ENCODE results near the gene LRRC63.
A peak's percentile ranks its signal among the peaks of the same experiment; 100 is the strongest.
"Not testable (repeated sequence)": the region's sequence is repeated elsewhere in the genome, so short reads cannot be mapped to it uniquely, and the experiment has no call there.

The LRRC63 gene

GRCh38 chr13:46181840-46182490, 29.8 kb upstream of the LRRC63 start, which contains the start of gene LCP1:
LCP1 (minus strand) TSS chr13:46182177; CDS start chr13:46159662, 22,515 bp downstream.
- DNase-seq (ENCODE audit: low read depth), result no peak

GRCh38 chr13:46182491-46182877, 29.2 kb upstream of the LRRC63 start:
- DNase-seq (ENCODE audit: low read depth), result no peak

GRCh38 chr13:46183018-46183946, 28.4 kb upstream of the LRRC63 start:
- DNase-seq (ENCODE audit: low read depth), result no peak

GRCh38 chr13:46184277-46184699, 27.4 kb upstream of the LRRC63 start:
- DNase-seq (ENCODE audit: low read depth), result peak; percentile 37

GRCh38 chr13:46185634-46186033, 26.1 kb upstream of the LRRC63 start:
- DNase-seq (ENCODE audit: low read depth), result no peak

GRCh38 chr13:46192412-46192811, 19.3 kb upstream of the LRRC63 start:
- DNase-seq (ENCODE audit: low read depth), result no peak

GRCh38 chr13:46195016-46195415, 16.7 kb upstream of the LRRC63 start:
- no peak for DNase-seq (ENCODE audit: low read depth)

GRCh38 chr13:46197299-46198048, 14.3 kb upstream of the LRRC63 start:
- DNase-seq (ENCODE audit: low read depth), result no peak

GRCh38 chr13:46198696-46199193, 13.0 kb upstream of the LRRC63 start:
- DNase-seq (ENCODE audit: low read depth), result no peak

GRCh38 chr13:46202188-46202795, 9.4 kb upstream of the LRRC63 start:
- DNase-seq (ENCODE audit: low read depth), result no peak

- no peak for DNase-seq (ENCODE audit: low read depth)
Observed at GRCh38 chr13:46202966-46203365, 8.8 kb upstream of the LRRC63 start.

GRCh38 chr13:46206143-46206542, 5.6 kb upstream of the LRRC63 start:
- DNase-seq (ENCODE audit: low read depth), result no peak

- DNase-seq (ENCODE audit: low read depth), result no peak
Observed at GRCh38 chr13:46207828-46208227, 3.9 kb upstream of the LRRC63 start.

- no peak for DNase-seq (ENCODE audit: low read depth)
Observed at GRCh38 chr13:46210362-46211083, 1.2 kb upstream of the LRRC63 start.

GRCh38 chr13:46211116-46211482, 629 bp upstream of the LRRC63 start:
- DNase-seq (ENCODE audit: low read depth), result no peak

GRCh38 chr13:46213242-46213641, 1.5 kb downstream of the LRRC63 start:
- no peak for DNase-seq (ENCODE audit: low read depth)

- not testable (repeated sequence) for DNase-seq (ENCODE audit: low read depth)
Observed at GRCh38 chr13:46214741-46215140, 3.0 kb downstream of the LRRC63 start.

- DNase-seq (ENCODE audit: low read depth), result not testable (repeated sequence)
Observed at GRCh38 chr13:46220234-46220633, 8.5 kb downstream of the LRRC63 start.

GRCh38 chr13:46229251-46229650, 17.5 kb downstream of the LRRC63 start:
- no peak for DNase-seq (ENCODE audit: low read depth)

- DNase-seq (ENCODE audit: low read depth), result no peak
Observed at GRCh38 chr13:46232281-46232680, 20.6 kb downstream of the LRRC63 start.

- no peak for DNase-seq (ENCODE audit: low read depth)
Observed at GRCh38 chr13:46235286-46235685, 23.6 kb downstream of the LRRC63 start.
